ENCODE measurements around the gene SLC26A11.

The SLC26A11 gene

GRCh38 chr17:80212511-80212910 is 7.7 kb upstream of the SLC26A11 start:
- H3K4me3 ChIP-seq (IDR thresholded peaks at IDR 0.05; ENCODE audit: insufficient read depth, low read depth, low read length), result no peak overlapping the region
- H3K79me2 ChIP-seq (ENCODE audit: insufficient read depth, low read depth), result peaks cover 3% of the 10 kb centered on the region; the same call in 1 of the 2 replicates
- TF ChIP-seq CTCF (conservative IDR thresholded peaks at IDR 0.05; ENCODE audit: low read depth, low read length), result no peak
- no peaks in the 10 kb centered on the region for H3K27me3 ChIP-seq (ENCODE audit: insufficient read depth, low read depth)
- H3K4me1 ChIP-seq (ENCODE audit: low read depth, poor library complexity, severe bottlenecking), result no peaks in the 10 kb centered on the region
- no peak overlapping the region for H3K27ac ChIP-seq
- H4K20me1 ChIP-seq (ENCODE audit: insufficient read depth), result no peaks in the 10 kb centered on the region
- no peaks in the 10 kb centered on the region for H3K36me3 ChIP-seq (ENCODE audit: insufficient read depth)
- H3K4me2 ChIP-seq, result no peak overlapping the region
- no peak overlapping the region for H2AFZ ChIP-seq (ENCODE audit: low read depth)
- no peak overlapping the region for H3K9ac ChIP-seq

GRCh38 chr17:80212962-80213642 is 7.1 kb upstream of the SLC26A11 start:
- Histone ChIP-seq H3K9ac (no peak overlapping the region), H3K27ac (no peak overlapping the region), H2AFZ (ENCODE audit: low read depth) (no peak overlapping the region), H4K20me1 (ENCODE audit: insufficient read depth) (no peaks in the 10 kb centered on the region), H3K4me1 (ENCODE audit: low read depth, poor library complexity, severe bottlenecking) (peaks cover 2% of the 10 kb centered on the region), H3K27me3 (ENCODE audit: insufficient read depth, low read depth) (no peaks in the 10 kb centered on the region), H3K4me2 (no peak overlapping the region), H3K79me2 (ENCODE audit: insufficient read depth, low read depth) (peaks cover 9% of the 10 kb centered on the region; the same call in 1 of the 2 replicates), H3K4me3 (IDR thresholded peaks at IDR 0.05; ENCODE audit: insufficient read depth, low read depth, low read length) (no peak overlapping the region), H3K36me3 (ENCODE audit: insufficient read depth) (no peaks in the 10 kb centered on the region)
- no peak for TF ChIP-seq CTCF (conservative IDR thresholded peaks at IDR 0.05; ENCODE audit: low read depth, low read length)

GRCh38 chr17:80213643-80213975 is 6.6 kb upstream of the SLC26A11 start:
- no peak overlapping the region for H3K27ac ChIP-seq
- no peak for TF ChIP-seq CTCF (conservative IDR thresholded peaks at IDR 0.05; ENCODE audit: low read depth, low read length)
- H2AFZ ChIP-seq (ENCODE audit: low read depth), result no peak overlapping the region
- no peaks in the 10 kb centered on the region for H3K36me3 ChIP-seq (ENCODE audit: insufficient read depth)
- no peaks in the 10 kb centered on the region for H4K20me1 ChIP-seq (ENCODE audit: insufficient read depth)
- no peaks in the 10 kb centered on the region for H3K27me3 ChIP-seq (ENCODE audit: insufficient read depth, low read depth)
- no peak overlapping the region for H3K4me3 ChIP-seq (IDR thresholded peaks at IDR 0.05; ENCODE audit: insufficient read depth, low read depth, low read length)
- H3K9ac ChIP-seq, result no peak overlapping the region
- H3K4me1 ChIP-seq (ENCODE audit: low read depth, poor library complexity, severe bottlenecking), result peaks cover 7% of the 10 kb centered on the region
- peaks cover 13% of the 10 kb centered on the region; the same call in 1 of the 2 replicates for H3K79me2 ChIP-seq (ENCODE audit: insufficient read depth, low read depth)
- no peak overlapping the region for H3K4me2 ChIP-seq

- no peak overlapping the region for H3K4me2 ChIP-seq
- H3K36me3 ChIP-seq (ENCODE audit: insufficient read depth), result no peaks in the 10 kb centered on the region
- no peak overlapping the region for H3K9ac ChIP-seq
- H4K20me1 ChIP-seq (ENCODE audit: insufficient read depth), result no peaks in the 10 kb centered on the region
- H3K27me3 ChIP-seq (ENCODE audit: insufficient read depth, low read depth), result no peaks in the 10 kb centered on the region
- TF ChIP-seq CTCF (conservative IDR thresholded peaks at IDR 0.05; ENCODE audit: low read depth, low read length), result no peak
- no peak overlapping the region for H3K27ac ChIP-seq
- peaks cover 14% of the 10 kb centered on the region for H3K4me1 ChIP-seq (ENCODE audit: low read depth, poor library complexity, severe bottlenecking)
- H2AFZ ChIP-seq (ENCODE audit: low read depth), result no peak overlapping the region
- H3K4me3 ChIP-seq (IDR thresholded peaks at IDR 0.05; ENCODE audit: insufficient read depth, low read depth, low read length), result no peak overlapping the region
- peaks cover 13% of the 10 kb centered on the region; the same call in 1 of the 2 replicates for H3K79me2 ChIP-seq (ENCODE audit: insufficient read depth, low read depth)
These were observed 6.0 kb upstream of the SLC26A11 start for GRCh38 chr17:80214012-80214877.
